ENCODE measurements around the gene C1orf52. TPM values are rescaled to one million over a fixed set of nuclear protein-coding genes. Genes with fewer than 3 reads are reported as not detected.

The C1orf52 gene
- total RNA-seq, 1 donor from 2014 or later, result 29.8 TPM

DNA sequence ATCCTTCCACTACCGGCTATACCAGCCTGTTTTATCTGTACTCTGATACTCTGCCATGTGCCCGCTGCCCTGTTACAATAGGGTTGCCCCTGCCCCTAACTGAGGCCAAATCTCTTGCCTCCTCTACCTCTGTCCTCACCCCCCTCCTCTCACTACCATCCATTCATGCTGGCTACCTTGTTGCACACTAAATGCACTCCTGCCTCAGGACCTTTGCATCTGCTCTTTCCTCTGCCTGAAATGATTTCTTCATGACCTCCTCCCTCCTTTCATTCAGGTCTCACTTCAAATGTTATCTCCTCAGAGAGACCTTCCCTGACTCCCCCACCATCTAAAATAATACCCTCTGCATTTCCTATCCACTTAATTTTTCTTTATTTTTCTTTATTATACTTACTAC, 51.0 kb downstream of the C1orf52 start:
- intact Hi-C loops (cut with micrococcal nuclease), result no loop called here
- no peaks in the 10 kb centered on the region for H3K36me3 Mint-ChIP-seq (ENCODE audit: low read depth)
- no peaks in the 10 kb centered on the region for H3K9me3 Mint-ChIP-seq
- no peak for DNase-seq
- H3K27me3 Mint-ChIP-seq, result peaks cover 44% of the 10 kb centered on the region
- H3K4me1 Mint-ChIP-seq, result no peaks in the 10 kb centered on the region
- no peak overlapping the region for H3K4me3 Mint-ChIP-seq
- H3K27ac Mint-ChIP-seq, result no peak overlapping the region

- peaks cover 12% of the 10 kb centered on the region for H3K4me1 Mint-ChIP-seq
- H3K9me3 Mint-ChIP-seq, result no peaks in the 10 kb centered on the region
- H3K27me3 Mint-ChIP-seq, result peaks cover 58% of the 10 kb centered on the region
- no peak overlapping the region for H3K27ac Mint-ChIP-seq
- intact Hi-C loops (cut with micrococcal nuclease), result loop anchor here (5.0 kb wide), 3 partner anchors 54 to 374 kb away; partner anchors contain the start of gene C1orf52
- no peaks in the 10 kb centered on the region for H3K36me3 Mint-ChIP-seq (ENCODE audit: low read depth)
- H3K4me3 Mint-ChIP-seq, result no peak overlapping the region
- DNase-seq, result no peak
These were observed 55.8 kb downstream of the C1orf52 start for GRCh38 chr1:85203573-85204171.

GRCh38 chr1:85202864-85203255, 56.6 kb downstream of the C1orf52 start:
- Mint-ChIP-seq H3K27ac (no peak overlapping the region), H3K36me3 (ENCODE audit: low read depth) (no peaks in the 10 kb centered on the region), H3K27me3 (peaks cover 52% of the 10 kb centered on the region), H3K4me3 (no peak overlapping the region), H3K9me3 (no peaks in the 10 kb centered on the region), H3K4me1 (peaks cover 12% of the 10 kb centered on the region)
- no peak for DNase-seq
- intact Hi-C loops (cut with micrococcal nuclease), result loop anchor here (5.0 kb wide), 3 partner anchors 54 to 374 kb away; partner anchors contain the start of gene C1orf52

DNA sequence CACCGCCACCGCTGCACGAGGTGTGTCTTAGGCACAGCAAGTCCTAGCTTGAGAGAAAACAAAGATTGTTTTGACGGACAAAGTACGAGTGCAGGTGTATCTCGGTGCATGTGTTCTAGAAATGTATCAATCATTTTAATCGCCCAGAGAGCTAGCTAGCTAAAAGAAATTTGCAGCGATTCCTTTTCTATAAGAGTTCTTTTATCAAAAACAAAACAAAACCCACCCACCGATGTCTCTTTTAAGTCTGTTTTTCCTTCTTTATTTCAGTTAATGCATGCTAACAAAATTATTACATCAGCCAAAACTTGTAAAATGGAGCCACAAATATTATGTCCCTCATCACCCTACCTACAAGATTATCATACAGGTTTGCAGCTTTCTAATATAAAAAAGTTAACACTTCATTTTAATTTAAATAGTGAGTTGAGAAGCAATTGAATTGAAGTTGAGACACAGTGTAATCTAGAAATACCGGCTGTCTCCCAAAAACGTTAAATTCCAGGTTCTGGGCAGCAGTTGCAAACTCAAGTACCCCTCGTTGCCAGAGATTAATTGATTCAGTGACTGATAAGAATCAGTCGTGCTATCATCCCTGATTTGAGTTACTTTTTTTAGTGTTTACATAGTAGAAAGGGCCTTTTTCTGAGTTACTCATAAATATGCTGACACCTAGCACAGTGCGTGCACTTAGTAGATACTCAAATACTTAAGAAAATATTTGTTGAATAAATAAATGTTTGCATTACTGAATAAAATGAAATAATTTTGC, 57.2 kb downstream of the C1orf52 start:
- peak overlapping the region; percentile 94 for H3K4me3 Mint-ChIP-seq
- H3K4me1 Mint-ChIP-seq, result peaks cover 12% of the 10 kb centered on the region
- H3K27ac Mint-ChIP-seq, result peak overlapping the region; percentile 87
- no peaks in the 10 kb centered on the region for H3K36me3 Mint-ChIP-seq (ENCODE audit: low read depth)
- intact Hi-C loops (cut with micrococcal nuclease), result loop anchor here (5.0 kb wide), 3 partner anchors 55 to 375 kb away; partner anchors contain the start of gene C1orf52
- H3K9me3 Mint-ChIP-seq, result no peaks in the 10 kb centered on the region
- peaks cover 49% of the 10 kb centered on the region for H3K27me3 Mint-ChIP-seq
- DNase-seq, result no peak

- Mint-ChIP-seq H3K9me3 (no peaks in the 10 kb centered on the region), H3K27me3 (peaks cover 43% of the 10 kb centered on the region), H3K36me3 (ENCODE audit: low read depth) (no peaks in the 10 kb centered on the region), H3K4me3 (peak overlapping the region; percentile 94), H3K27ac (peak overlapping the region; percentile 87), H3K4me1 (peaks cover 12% of the 10 kb centered on the region)
- DNase-seq, result peak; percentile 88
- intact Hi-C loops (cut with micrococcal nuclease), result loop anchor here (2.0 to 5.0 kb wide), 5 partner anchors 54 to 376 kb away; partner anchors contain the start of genes C1orf52 and MCOLN2
These were observed 57.9 kb downstream of the C1orf52 start for GRCh38 chr1:85201340-85202091.

GRCh38 chr1:85200463-85201339, 58.8 kb downstream of the C1orf52 start, which contains the start of gene SYDE2:
SYDE2 (minus strand) TSS chr1:85201016; CDS start chr1:85200996, 20 bp downstream.
- Mint-ChIP-seq H3K4me3 (peak within 1 kb of the TSS; percentile 94), H3K9me3 (no peaks in the 10 kb centered on the region), H3K27ac (peak within 1 kb of the TSS; percentile 87), H3K27me3 (peaks cover 39% of the 10 kb centered on the region), H3K4me1 (peaks cover 12% of the 10 kb centered on the region), H3K36me3 (ENCODE audit: low read depth) (no peaks in the 10 kb centered on the region)
- intact Hi-C loops (cut with micrococcal nuclease), result loop anchor here (2.0 to 5.0 kb wide), 5 partner anchors 53 to 377 kb away; partner anchors contain the start of genes C1orf52 and MCOLN2
- peak; percentile 94 for DNase-seq

Other genes starting within 250 kb of the C1orf52 start
- 0.51 and 0.66 TPM in 2 replicates for gene MCOLN3, start 211.2 kb downstream of the C1orf52 start, total RNA-seq
- 1.2 and 1.4 TPM in 2 replicates for gene SYDE2, start 58.6 kb downstream of the C1orf52 start, total RNA-seq
- gene BCL10, start 17.0 kb upstream of the C1orf52 start, total RNA-seq, result 25.5 and 27.8 TPM in 2 replicates
- not detected in 2 replicates for gene DDAH1, start 205.5 kb upstream of the C1orf52 start, total RNA-seq

All from activated CD4-positive, alpha-beta T cell treated with anti-CD3 and anti-CD28 coated beads, Interleukin-2, amount 10 ng/mL, durations not matched to agents 24 days and 14 days (primary cell).